NCI-H146 treated with DMSO at 0.1 percent for 48 hours (cell line): ENCODE measurements around the gene ITGA6.

Experiments
- DNase-seq: peaks from one replicate; lab custom pipeline; 2025; ENCODE audit not compliant: unreplicated experiment; lab: John Stamatoyannopoulos, UW

ITGA6 gene

DNA sequence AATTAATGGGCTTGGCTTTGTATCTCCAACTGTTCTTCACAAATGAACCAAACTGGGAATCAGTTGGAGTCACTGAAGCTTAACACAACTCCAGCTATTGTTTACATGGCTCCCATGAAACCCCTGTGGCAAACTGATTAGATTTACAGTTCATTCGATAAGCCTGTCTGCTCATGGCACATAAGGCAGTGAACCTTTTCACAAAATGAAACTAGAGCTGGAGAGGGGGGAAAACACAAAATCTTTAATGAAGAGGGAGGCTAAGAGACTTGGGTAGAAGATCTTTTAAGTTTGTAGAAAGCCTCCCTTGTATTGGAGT lies 11.6 kb upstream of the ITGA6 start:
- peak; percentile 53 for DNase-seq

DNA sequence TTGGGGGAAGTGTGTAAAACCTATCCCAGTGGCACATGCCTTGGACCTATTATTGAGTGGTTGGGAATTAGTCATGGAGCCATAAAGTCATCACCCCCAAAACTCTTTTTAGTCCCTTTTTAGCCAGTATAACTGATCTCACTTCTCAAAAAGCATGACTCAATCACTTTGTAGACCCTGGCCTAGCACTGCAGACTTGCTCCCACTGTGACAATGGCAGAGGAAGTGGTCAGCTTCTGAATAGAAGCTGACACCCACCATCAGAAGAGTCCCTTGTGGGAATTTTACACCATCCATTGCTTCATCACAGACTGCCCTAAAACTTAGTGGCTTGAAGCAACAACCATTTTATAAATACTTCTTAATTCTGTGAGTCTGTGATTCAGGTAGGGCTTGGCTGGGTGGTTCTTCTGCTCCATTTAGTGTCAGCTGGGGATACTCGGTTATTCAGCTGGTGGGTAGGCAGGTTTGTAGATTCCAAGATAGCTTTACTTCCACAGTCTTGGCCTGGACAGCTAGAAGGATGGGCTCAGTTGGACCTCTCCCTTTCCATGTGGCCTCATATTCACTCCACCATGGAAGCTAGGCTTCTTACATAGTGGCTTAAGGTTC lies 10.8 kb upstream of the ITGA6 start:
- no peak for DNase-seq

DNA sequence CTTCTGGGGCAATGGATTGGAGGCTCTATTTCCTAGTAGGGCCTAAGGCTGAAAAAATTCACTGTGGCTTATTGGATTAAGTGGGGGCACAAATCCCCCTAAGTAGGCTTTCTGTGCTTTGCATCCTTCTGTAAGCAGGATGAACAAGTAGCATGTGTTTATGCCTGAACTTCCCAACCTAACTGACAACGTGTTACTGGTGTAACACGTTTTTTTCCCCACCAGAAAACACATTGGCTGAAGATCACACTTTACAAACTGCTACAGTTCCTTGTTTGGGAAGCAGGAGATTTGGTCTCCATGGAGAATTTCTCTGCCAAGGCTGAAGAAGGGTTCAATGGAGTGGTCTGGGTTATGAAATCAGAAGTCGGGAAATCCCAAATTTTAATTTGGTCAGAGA lies 7.2 kb upstream of the ITGA6 start:
- DNase-seq = no peak

DNA sequence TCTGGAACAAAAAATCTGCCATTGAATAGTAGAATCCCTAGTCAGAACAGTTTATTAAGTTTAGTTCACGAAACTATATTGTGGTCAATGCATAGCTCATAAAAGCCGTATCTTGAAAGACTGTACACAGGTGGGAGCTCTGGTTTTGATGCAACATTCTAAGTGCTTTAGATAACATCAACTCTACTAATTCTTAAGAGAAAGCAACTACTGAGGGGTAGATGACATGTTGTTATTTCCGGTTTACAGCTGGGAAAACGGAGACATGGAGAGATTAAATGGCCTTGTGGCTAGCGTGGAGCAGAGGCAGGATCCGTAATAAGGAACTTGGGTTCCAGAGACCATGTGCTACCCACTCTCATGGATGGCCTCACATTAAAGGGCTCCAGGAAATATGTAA lies 4.2 kb upstream of the ITGA6 start:
- DNase-seq = no peak

DNA sequence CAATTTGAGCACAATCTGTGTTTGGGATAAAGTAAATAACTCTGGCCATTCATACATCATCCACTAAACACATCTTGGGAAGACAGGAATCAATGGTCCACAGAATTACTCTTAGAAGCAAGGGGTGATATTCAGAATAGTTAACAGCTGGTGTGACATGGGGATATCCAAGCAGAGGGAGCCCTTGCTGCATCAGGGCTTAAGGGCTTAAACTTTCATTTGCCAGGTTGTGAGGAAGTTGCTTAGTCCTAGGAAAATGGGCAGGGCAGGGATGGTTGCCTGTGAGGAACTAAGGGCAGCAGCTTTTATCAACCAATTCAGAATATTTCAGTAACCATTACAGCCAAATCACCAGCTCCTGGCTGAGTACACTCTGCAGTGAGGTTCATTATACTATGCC lies 2.0 kb upstream of the ITGA6 start:
- no peak for DNase-seq

DNA sequence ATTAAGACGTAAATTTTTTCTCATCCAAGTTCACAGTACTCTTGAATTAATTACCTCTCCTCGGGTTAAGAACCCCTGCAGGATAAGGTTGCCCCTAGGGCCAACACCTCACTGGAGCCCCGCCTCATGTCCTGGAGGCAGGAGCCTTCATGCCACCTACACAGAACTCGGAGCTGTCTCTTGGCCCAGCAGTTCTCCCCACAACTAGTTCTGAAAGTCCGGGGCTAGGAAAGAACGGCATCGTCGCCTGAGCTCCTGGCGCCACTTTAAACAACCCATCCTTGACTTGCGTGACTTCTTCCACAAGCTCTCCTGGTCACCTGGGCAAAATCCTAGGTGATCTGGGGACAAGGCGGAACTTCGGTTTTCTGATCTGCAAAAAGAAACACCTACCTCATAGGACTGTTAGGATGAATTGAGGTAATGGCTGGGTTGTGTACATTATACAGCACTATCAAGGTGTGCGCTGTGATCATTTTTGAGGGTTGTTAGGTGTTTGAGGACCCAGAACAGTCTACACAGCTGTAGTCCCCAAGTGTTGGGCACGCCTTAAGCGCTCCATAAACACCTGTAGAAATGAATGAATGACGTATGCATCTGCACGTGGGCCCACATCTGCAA lies 641 bp upstream of the ITGA6 start:
- no peak for DNase-seq

DNA sequence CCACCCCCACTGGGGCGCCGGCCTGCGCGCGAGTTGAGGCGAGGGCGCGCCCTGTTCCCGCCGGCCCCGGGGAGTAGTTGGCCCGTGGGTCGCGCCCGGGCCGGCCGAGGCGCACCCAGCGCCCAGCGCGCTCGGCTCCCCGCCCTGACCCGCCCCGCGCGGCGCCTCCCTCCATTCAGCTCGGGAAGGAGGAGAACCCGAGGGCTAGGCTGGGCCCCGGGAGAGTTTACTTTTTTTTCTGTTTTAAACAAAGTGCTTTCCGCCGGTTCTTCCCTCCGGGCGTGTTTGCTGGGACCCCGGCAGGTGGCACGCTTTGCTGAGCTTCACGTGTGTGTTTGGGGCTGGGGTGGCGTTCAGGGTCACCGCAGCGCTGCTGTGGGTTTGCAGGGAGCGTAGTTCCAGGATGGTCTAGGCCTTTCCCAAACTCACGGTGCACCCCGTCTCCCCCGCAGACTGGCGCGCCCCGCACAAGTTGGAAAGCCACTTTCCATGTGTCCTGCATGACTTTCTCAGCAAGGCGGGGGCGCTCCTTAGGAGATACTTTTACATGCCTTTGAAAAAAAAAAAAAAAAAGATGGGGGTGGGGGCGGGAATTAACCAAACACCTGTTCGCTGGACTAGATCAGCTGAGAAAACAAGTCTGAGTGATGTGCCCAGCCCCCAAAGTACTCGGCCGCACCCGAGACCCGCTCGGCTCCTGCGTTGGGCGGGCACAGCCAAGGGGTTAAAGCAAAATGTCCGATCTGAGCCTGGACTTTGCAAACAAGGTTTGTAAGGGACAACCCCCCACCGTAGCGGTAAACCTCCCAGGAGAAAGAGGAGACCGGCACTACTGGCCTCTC lies 825 bp downstream of the ITGA6 start:
- peak; percentile 39 for DNase-seq

DNA sequence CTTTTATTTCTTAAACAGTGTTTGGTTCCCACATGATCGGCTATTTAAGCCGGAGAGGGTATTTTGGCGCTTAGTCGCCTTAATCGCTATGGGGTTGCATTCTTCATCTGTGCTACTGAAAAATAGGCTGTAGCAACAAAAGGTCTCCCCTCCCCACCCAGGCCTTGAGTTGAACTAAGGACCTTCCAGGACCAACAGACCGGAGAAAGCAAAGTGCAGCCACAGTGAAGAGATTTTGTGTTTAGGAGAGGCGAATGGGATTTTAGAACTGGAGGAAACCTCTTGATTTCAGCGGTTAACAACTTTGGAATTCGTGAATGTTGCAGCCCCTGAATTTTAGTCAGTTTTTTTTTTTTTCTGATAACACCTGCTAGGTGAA lies 1.4 kb downstream of the ITGA6 start:
- no peak for DNase-seq

DNA sequence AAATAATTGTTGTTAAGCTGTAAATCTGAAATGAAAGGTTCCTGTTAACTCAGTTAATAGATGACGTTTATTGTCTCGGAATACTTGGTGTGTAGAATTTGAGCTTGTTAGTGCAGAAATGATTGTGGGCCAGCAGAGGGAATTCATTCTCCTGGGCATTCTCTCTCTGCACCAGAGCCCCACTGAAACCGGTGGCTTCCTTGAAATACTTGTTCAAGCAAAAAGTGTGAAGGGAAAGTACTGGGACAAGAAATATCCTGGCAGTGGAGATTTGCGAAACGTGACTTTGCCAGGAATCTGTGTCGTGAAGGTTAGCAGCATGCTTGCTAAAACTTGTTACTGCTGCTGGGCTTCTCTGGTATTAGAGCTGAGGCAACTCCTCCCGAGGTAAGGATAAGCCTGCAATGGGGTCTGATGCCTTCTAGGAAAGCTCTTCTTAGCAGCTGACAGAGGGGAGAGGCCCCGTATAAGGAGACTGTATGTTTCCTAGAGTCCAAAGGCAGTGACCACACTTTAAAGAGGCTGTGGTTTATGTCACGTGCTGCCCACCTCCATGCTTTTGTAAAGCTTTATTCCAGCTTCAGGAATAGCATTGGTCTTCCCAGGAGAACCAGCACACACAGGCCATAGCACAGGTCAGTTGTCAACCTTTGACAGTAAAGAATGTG lies 2.0 kb downstream of the ITGA6 start:
- no peak for DNase-seq

DNA sequence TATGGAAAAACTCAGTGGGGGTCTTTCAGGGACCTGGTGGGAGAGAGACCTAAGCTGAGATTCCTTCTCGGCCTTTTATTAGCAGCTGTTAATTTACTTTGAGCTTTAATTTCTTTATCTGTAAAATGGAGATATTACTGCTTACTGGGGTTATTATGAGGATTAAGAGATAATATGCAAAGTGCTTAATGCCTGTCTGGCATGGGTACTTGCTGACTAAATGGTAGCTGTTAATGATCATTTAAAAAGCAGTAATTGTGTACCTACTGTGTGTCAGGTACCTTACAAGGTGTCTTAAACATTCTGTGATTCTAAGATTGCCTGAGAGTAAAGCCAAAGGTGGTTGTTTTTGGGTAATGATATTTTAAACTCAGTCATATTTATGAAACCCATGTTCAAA lies 2.6 kb downstream of the ITGA6 start:
- DNase-seq = no peak

DNA sequence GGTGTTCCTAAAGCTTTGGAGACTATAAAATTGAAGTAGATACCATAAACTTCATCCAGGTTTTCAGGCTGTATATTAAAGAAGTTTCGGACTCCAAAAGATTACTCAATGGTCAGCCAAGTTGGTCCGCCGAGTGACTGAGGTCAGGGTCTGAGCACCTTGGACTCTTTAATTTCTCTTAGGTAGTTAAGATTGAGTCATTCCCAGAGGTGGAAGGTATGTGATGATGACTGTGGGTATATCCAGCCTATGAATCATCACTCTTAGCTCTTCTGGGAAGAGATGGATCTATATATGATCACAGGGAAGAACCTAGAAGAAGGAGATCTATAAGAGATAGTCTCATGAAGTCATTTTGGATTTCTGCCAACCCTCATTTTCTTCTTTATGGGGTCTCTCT lies 3.3 kb downstream of the ITGA6 start:
- DNase-seq = no peak

DNA sequence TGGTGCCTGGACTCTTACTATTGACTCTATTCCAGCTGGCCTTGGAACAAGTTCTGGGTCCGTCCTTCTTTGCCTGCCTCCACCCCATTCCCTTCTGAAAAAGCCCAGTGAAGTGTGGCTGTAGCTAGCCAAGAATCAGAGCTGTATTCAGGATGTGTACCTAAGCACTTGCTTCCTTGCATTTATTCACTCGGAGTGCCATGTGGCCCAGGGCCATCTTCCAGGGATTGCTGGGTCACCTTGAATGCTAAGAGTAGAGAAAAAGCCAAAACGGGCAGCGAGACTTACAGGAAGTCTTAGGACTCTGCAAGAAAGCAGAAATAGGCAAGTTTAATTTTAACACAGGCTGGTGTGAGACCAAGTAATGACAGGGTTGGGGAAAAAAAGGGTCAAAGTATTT lies 4.1 kb downstream of the ITGA6 start:
- no peak for DNase-seq

DNA sequence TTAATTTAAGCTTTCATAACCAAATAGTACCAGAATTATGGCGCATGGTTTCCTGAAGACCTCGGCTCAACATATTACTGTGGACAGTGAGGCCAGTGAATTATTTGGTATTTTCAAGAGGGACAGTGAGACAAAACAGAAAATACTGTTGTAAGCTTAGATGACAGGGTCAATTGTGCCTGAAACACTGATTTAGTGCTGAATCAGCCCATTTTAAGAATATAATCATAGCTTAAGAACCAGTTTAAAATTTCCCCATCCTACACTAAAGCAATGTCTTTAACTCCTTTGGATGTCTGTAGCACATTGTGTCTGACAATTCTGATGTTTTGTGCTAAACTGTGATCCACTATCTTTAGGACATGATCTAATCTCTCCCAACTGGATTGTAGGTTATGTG lies 4.6 kb downstream of the ITGA6 start:
- DNase-seq = no peak

DNA sequence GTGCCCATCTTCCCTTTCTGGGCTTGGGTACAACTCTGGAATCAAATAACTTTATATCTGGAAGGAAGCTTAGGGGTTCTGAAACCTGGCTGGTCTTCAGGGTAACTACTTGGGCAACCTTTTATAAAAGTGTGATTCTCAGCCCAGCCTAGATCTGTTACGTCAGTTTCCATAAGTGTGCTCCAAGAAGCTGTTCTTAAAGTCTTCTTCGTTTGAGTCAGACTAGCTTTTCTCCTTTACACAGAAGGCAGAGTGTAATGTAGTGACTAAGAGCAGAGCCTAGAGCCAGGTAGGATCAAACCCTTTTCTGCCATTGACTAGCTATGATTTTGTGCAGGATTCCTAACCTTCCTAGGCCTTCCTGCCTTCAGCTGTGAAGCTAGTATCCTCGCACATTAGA lies 5.8 kb downstream of the ITGA6 start:
- DNase-seq = no peak

DNA sequence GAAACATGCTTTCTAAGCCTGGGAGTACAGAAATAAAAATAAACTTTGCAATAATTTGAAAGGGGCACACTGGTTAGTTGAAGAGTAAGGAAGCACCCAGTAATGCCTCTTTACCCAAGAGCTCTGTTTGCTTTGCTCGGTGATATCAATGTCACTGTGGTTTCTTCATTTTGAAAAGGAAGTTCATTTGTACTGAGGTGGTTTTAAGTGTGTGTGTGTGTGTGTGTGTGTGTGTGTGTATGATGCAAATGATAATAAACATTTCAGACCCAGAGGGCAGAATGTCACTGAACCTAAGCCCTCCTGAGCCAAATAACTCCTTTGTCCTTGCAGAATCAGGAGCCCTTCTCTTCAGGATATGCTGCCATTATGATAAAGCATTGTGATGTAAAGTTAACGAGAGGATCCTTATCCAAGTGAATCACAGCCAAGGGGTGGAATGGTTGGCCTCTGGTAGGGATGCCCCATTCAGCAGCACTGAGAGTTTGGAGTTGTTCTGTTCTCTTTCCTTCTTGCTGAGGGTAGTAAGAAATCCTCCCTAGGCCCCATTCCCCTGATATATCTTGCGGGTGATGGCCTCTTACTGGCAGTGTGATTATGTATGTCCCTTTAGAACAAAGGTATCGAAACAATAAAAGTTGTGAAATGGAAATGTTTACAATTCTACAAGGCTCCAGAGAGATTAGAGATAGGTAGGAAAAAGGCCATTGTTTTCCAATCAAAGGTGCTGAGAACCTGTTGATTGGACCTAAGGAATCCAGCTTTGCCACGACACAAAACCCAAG lies 7.6 kb downstream of the ITGA6 start:
- DNase-seq = no peak

DNA sequence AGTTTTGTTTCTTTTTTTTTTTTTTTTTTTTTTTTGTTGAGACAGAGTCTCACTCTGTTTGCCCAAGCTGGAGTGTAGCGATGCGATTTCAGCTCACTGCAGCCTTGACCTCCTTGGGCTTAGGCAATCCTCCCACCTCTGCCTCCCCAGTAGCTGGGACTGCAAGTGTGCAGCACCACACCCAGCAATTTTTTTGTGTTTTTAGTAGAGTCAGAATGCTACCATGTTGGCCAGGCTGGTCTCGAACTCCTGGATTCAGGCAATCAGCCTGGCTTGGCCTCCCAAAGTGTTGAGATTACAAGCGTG lies 8.2 kb downstream of the ITGA6 start:
- DNase-seq = no peak

DNA sequence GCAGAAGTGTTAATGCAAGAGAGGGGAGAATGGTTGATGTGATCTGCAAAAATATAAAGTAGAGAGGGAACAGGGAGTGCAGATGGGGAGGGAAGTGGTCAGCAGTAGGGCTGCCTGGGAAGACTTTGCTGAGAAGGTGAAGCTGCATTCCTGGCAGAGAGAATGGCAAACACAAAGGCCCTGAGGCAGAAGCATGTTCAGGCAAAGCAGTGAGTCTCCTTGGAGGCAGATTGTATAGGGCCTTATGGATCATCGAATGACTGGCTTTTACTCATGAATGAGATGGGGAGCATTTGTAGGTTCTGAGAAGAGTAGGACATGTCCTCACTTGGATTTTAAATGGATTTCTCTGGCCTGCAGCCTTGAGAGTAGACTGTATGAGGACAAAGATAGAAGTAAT lies 9.5 kb downstream of the ITGA6 start:
- no peak for DNase-seq

DNA sequence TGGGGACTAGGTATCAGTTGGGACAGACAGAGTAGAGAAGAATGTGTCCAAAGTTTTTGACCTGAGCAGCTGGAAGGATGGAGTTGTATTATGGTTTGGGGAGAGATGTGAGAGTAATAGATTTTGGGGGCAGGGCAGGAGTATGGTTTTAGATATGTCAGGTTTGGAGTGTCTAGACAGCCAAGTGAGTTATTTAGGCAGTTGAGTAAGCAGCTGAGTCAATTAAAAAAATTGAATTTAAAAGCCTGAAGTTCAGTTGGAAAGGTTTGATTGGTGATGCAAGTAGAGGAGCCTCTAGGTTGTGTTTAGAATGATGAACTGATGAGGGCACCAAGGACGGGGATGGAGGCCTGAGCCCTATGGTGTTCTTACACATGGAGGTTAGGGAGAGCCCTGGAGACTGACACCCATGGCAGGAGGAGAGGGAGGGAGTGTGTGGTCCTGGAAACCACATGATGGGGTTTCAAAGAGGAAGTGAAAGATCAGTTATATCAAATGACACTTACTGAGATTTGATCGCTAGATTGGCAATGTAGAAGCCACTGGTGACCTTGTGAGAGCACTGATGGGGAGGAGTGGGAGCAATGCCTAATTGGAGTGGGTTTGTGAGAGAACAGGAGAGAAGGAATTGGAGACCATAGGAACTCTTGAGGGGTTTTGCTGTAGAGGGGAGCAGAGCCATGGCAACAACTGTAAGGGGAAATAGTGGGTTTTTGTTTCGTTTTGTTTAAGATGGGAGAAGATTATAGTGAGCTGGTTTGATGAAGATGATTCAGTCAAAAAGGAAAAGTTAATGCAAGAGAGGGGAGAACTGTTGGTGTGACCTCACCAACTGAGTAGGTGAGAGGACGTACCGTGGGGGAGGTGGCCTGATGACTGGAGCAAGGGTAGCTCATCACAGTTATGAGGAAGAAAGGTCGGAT lies 10.3 kb downstream of the ITGA6 start:
- DNase-seq = no peak

DNA sequence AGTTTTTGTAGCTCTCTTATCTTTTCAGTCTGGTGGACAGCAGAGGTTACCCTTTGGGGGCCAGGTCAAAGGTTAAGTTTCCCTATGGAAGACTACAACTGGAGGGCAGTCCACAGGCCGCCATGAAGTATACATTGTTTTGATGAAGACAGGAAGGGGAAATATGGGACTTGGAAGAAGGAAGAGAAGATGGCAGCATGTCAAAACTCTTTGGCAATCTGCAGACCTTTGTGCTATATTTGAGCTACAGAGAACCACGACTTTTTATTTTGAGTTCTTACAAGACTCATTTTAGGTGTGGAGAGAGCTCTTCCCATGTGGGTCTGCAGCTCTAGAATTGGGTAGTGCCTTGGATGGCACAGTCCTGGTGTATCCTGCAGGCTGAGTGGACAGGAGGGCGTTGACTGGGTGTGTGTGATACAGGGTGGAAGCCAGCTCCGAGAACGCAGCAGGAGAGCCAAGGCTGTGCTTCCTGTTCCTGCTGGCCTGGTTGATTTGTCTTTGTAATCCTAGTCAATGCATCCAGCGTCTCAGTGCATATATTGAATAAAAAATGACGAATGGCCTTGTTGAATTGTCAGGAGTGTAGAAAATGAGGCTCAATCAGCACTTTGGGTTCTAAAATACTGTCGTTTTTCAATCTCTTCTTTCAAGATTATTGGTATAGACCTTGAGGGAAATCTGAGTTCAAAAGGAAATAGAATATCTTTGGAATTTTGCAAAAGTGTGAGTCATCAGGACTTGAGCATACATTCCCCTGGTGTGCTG lies 11.5 kb downstream of the ITGA6 start:
- DNase-seq = no peak

DNA sequence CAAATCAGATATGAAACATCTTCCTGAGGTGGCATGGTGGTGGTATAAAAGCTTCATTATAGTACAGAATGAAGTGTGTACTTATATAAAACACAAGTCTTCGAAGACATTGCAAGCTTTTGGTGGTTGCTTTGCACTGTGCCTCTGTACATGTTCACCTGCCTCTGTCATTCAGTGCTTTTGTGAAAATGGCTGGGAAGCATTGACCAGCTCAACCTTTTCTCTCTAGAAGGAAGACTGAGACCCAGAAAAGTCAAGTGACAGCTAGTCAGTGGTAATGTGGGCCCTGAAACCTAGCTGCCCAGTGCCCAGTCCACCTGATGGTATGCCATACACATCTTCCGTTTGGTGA lies 12.1 kb downstream of the ITGA6 start:
- no peak for DNase-seq
